Endothelial cell (in vitro differentiated cells): ENCODE results near the gene METTL22. TPM values are rescaled to one million over a fixed set of nuclear protein-coding genes. Genes with fewer than 3 reads are reported as not detected.

Source experiments
- DNase-seq: peaks from one replicate; pipeline ENCODE4 v3.0.0; 2021; ENCODE audit warnings: low spot score
- H3K27ac Mint-ChIP-seq: one replicate; pipeline ENCODE4 v1.8.0; 2021; ENCODE audit warnings: mixed read lengths, inconsistent platforms; ENCODE audit not compliant: unreplicated experiment
- H3K27me3 Mint-ChIP-seq: one replicate; pipeline ENCODE4 v1.8.0; 2021; ENCODE audit warnings: mild to moderate bottlenecking, moderate library complexity, mixed read lengths, inconsistent platforms; ENCODE audit not compliant: unreplicated experiment
- H3K36me3 Mint-ChIP-seq: one replicate; pipeline ENCODE4 v1.8.0; 2021; ENCODE audit warnings: mild to moderate bottlenecking, low read depth, mixed read lengths, inconsistent platforms; ENCODE audit not compliant: unreplicated experiment
- H3K4me1 Mint-ChIP-seq: one replicate; pipeline ENCODE4 v1.8.0; 2021; ENCODE audit warnings: mild to moderate bottlenecking, mixed read lengths, inconsistent platforms; ENCODE audit not compliant: unreplicated experiment
- H3K4me3 Mint-ChIP-seq: one replicate; pipeline ENCODE4 v1.8.0; 2021; ENCODE audit warnings: mild to moderate bottlenecking, mixed read lengths, inconsistent platforms; ENCODE audit not compliant: unreplicated experiment
- H3K9me3 Mint-ChIP-seq: one replicate; pipeline ENCODE4 v1.8.0; 2021; ENCODE audit warnings: mixed read lengths, inconsistent platforms; ENCODE audit not compliant: unreplicated experiment
- total RNA-seq: library from RNA; stranded (reverse); fragmentation: NEBNext Ultra II Directional; extraction: Animal tissue kit (Norgen Biotek cat#: 25700); gene quantifications from one replicate; pipeline ENCODE4 v1.2.1, GENCODE V29; 2021; ENCODE audit not compliant: unreplicated experiment
- TF ChIP-seq, protein P1 (sequence below): fragments of 200-600 bp; sonication (generic); IDR thresholded peaks from one replicate; pipeline ENCODE4 v1.5.0; 2021; ENCODE audit warnings: antibody characterized with exemption; ENCODE audit not compliant: unreplicated experiment

METTL22 gene
- total RNA-seq, 1 donor from 2014 or later, result 39.6 TPM

DNA sequence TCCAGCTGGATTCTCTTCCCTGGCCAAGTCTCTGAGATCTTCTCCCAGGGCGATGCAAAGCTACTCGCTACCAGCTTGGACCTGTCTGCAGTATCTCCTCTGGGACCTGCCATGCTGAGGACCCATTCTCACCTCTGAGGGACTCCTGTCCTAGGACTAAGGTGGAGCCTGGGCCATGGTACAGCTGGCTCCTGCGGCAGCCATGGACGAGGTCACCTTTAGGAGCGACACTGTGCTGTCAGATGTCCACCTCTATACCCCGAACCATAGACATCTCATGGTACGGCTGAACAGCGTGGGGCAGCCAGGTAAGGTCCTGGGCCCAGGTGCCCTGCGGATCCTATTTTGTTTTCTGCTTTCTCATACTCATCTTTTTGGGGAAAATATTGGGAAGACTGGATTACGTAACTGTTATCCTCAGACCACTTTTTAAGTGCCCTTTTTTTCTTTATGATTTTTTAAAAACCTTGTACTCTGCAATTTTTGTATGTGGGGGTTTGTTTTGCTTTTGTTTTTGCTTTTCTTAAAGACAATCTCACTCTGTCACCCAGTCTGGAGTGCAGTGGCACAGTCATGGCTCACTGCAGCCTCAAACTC, 4.1 kb downstream of the METTL22 start:
- TF ChIP-seq, protein P1, sequence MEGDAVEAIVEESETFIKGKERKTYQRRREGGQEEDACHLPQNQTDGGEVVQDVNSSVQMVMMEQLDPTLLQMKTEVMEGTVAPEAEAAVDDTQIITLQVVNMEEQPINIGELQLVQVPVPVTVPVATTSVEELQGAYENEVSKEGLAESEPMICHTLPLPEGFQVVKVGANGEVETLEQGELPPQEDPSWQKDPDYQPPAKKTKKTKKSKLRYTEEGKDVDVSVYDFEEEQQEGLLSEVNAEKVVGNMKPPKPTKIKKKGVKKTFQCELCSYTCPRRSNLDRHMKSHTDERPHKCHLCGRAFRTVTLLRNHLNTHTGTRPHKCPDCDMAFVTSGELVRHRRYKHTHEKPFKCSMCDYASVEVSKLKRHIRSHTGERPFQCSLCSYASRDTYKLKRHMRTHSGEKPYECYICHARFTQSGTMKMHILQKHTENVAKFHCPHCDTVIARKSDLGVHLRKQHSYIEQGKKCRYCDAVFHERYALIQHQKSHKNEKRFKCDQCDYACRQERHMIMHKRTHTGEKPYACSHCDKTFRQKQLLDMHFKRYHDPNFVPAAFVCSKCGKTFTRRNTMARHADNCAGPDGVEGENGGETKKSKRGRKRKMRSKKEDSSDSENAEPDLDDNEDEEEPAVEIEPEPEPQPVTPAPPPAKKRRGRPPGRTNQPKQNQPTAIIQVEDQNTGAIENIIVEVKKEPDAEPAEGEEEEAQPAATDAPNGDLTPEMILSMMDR, result no peak
- no peak overlapping the region for H3K27ac Mint-ChIP-seq
- no peaks in the 10 kb centered on the region for H3K27me3 Mint-ChIP-seq
- no peaks in the 10 kb centered on the region for H3K9me3 Mint-ChIP-seq
- peaks cover 29% of the 10 kb centered on the region for H3K36me3 Mint-ChIP-seq
- no peak overlapping the region for H3K4me3 Mint-ChIP-seq
- DNase-seq, result no peak
- H3K4me1 Mint-ChIP-seq, result peaks cover 13% of the 10 kb centered on the region

DNA sequence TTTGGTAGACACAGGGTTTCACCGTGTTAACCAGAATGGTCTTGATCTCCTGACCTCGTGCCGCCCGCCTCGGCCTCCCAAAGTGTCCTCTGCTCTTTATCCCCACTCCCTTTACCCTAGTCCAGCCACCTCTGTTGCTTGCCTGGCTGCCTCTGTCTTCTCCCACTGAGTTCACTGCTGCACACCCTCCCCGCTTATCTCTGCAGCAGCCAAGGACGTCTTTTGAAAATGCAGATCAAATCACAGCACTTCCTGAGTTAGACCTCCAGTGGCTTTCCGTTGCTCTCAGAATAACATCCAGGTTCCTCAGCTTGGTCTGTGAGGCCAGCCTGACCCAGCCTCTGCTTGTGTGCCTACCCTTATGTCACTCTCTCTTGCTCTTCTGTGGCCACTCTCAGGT, 5.4 kb downstream of the METTL22 start:
- no peaks in the 10 kb centered on the region for H3K27me3 Mint-ChIP-seq
- TF ChIP-seq, protein P1, result no peak
- DNase-seq, result no peak
- peaks cover 29% of the 10 kb centered on the region for H3K36me3 Mint-ChIP-seq
- H3K27ac Mint-ChIP-seq, result no peak overlapping the region
- peaks cover 12% of the 10 kb centered on the region for H3K4me1 Mint-ChIP-seq
- H3K4me3 Mint-ChIP-seq, result no peak overlapping the region
- H3K9me3 Mint-ChIP-seq, result no peaks in the 10 kb centered on the region

DNA sequence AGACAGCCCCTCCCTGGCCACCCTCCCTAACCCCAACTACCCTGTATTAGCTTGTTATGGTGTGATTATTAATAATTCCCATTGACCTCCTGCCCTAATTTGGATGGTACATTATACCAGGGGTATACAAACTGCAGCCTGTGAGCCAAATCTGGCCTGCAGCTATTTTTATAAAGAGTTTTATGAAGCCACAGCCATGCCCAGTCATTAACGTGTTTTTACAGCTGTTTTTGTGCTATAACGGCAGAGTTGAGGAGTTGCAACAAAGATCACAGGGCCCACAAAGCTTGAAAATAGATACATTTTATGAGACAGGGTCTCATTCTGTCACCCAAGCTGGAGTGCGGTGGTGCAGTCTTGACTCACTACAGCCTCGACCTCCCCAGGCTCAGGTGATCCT, 6.0 kb downstream of the METTL22 start:
- H3K9me3 Mint-ChIP-seq, result no peaks in the 10 kb centered on the region
- no peak overlapping the region for H3K4me3 Mint-ChIP-seq
- H3K36me3 Mint-ChIP-seq, result peaks cover 29% of the 10 kb centered on the region
- no peak for DNase-seq
- peaks cover 7% of the 10 kb centered on the region for H3K4me1 Mint-ChIP-seq
- H3K27ac Mint-ChIP-seq, result no peak overlapping the region
- H3K27me3 Mint-ChIP-seq, result no peaks in the 10 kb centered on the region
- TF ChIP-seq, protein P1, result no peak

DNA sequence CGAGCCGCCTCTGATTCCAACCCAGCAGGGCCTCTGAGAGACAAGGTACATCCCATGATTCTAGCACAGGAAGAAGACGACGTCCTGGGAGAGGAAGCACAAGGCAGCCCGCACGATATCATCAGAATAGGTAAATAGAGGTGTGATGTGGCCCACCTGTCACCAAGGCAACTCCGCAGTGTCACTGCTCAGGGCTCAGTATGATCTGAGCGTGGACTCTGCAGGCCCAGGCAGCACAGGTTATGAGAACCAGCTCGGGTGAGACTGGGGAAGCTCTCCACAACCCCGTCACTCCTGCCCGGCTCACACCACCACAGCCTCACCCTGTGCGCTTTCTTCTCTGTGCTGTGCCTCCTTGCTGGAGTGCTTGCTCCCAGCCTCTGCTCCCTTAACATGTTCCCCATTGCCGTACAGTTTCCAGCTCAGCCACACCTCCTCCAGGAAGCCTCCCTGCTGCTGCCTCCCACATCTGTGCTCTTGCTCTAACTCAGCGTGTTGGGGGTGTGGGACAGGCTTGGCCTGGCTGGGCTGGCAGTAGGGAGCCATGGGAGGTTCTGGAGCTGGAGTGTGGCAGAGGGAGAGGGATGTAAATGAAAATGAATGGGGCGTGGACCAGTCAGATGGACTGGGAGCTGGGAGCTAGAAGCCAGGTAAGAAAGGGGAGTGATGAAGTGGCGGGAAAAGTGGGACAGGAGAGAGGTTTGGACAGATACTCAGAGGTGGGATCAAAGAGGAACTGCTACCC, 7.7 kb downstream of the METTL22 start:
- H3K4me3 Mint-ChIP-seq, result peak overlapping the region; percentile 59
- DNase-seq, result no peak
- no peaks in the 10 kb centered on the region for H3K9me3 Mint-ChIP-seq
- H3K27me3 Mint-ChIP-seq, result no peaks in the 10 kb centered on the region
- H3K36me3 Mint-ChIP-seq, result peaks cover 32% of the 10 kb centered on the region
- peaks cover 7% of the 10 kb centered on the region for H3K4me1 Mint-ChIP-seq
- TF ChIP-seq, protein P1, result no peak
- peak overlapping the region; percentile 40 for H3K27ac Mint-ChIP-seq
